Bone marrow (tissue), 2 donors: ENCODE measurements around the gene ASB12.
"Not testable (repeated sequence)": the region's sequence is repeated elsewhere in the genome, so short reads cannot be mapped to it uniquely, and the experiment has no call there.

Experiments used
- DNase-seq, 2 donors: peaks; one replicate each; lab custom pipeline; 2025; lab: John Stamatoyannopoulos, UW

The ASB12 gene

DNA sequence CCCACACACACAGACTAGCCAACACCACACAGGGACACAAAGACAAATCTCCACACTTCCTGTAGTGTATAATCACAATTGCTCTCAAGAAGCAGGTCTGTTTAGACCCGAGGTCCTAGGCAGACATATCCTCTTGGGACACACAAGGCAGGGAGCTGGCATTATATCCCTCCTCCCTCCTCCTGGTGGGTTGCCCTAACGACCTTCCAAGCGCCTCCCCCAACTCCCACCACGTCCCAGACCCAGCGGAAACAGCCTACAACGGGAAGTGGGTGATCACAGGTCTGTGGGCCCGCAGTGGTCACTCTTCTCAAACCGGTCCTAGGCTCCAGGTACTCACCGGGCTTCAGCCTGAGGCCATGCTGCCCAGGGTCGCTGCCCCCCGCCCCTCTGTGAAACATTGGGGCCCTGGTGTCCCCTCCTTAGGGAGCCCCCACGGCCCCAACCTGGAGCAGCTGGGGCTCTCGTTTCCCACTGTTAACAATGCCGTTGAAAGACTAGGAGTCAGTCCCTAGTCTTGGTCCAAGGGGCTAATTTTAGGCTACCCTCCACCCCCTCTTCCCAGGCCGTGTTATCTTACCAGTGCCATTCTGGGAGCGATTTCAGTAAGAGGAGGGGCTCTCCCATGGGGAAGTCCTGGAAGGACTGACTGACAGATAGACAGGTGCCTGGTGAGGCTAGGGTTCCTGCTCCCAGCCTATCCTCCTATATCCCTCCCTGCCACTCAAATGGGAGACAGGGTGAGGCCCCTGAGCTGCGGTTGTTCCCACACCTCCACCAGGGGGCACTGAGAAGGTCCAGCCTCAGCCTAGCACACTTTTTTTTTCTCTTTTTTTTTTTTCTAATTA is at the start of gene ASB12:
Gene ASB12 (minus strand): TSS at position 485 of the 848 bp plus-strand sequence. CDS start 4,957 bp downstream, outside the sequence.
- no peak for DNase-seq

GRCh38 chrX:64265265-64265664 is 34.9 kb upstream of the ASB12 start:
- DNase-seq: no peak

GRCh38 chrX:64229154-64229553 is 1.3 kb downstream of the ASB12 start:
- no peak for DNase-seq

- no peak for DNase-seq
Measured at GRCh38 chrX:64218023-64218422, 12.4 kb downstream of the ASB12 start.

DNA sequence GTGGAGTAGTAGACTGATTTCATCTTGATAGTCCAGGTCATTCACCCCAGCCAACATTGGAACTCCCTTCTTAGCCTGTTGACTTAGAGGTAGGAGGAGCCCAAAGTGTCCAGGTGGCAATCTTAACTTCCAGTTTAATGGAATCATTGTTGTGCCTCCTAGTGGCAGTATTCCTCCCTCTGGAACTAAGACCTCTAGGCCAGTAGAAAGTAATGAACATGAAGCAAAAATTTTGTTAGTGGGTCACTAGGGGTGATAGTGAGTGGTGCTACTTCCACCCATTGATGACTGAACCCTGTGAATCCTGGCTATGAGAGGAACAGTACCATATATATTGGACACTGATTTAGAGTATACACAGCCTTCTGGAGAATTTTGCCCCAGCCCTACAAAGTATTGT is 16.4 kb downstream of the ASB12 start:
- not testable (repeated sequence) for DNase-seq

- no peak for DNase-seq
Measured at GRCh38 chrX:64206556-64207162, 23.7 kb downstream of the ASB12 start.

- DNase-seq: peak; percentile 51 to 77
Measured at GRCh38 chrX:64205735-64206501, 24.5 kb downstream of the ASB12 start.

DNA sequence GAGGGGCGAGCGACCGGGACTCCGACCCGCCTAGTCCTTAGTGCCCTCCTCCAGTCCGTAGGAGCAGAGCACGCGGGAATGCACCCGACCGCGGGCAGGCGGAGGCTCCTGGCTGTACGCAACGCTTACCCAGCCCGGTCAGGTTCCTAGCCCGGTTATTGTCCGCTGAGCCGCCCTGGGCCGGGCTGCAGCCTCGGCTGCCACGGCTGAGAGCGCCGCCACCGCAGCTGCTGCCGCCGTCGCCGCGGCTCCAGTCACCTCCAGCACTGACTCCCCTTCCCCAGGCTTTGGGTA is 25.0 kb downstream of the ASB12 start, which contains the start of gene AMER1:
Gene AMER1 (minus strand): TSS at position 268 of the 294 bp plus-strand sequence. CDS start 12,422 bp downstream, outside the sequence.
- DNase-seq: no peak

DNA sequence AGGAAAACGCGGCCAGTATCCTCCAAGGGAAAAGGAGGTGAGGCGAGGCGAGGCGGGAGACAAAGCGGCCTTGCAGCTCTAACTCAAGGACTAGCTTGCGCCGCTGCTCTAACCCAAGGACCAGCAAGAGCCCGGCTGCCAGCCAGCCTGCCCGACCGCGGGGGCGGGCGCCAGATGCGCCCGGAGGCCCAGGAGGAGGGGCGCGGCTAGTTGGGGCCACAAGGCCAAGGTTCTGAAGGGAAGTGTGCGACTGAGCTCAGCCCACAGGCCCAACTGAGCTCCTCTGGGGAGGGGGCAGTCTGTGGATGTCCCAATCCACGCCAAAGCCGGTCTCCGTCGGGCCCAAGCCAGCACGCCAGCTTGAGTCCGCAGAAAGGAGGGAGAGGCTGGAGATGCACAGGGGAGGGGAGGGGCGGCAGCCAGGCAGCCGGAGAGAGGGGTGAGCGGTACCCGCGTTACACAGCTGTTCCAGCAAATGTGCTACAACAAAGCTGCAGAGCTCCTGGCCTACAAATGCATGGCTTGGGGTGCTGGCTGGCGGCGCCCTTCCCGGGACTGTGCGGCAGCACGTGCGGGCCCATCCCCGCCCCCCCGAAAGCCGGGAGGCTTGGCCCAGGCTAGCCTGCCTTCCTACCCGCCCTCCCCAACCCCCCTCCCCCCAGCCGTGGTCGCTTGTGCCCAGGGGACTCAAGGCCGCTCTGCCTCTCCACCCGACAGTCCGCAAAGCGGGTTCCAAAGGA is 25.5 kb downstream of the ASB12 start:
- DNase-seq: peak in 1 of 2 donors; percentile 19

DNA sequence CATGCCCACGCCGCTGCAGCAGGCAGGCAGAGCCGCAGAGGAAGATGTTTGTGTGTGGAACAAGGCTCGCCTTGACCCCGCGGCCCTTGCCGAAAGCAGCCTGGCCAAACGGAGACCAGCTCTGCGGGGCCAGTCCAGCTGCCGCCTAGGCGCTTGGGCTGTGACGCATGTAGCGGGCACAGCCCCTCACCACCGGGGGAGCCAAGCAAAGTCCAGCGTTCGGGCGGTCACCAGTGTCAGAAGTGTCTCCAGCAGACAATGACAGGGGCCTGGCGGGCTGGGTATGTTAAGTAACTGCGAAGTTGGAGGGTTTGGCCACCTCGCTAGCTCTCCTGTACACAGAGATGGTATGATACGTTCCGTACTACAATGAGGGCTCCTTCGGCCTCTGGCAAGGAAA is 26.2 kb downstream of the ASB12 start:
- DNase-seq: no peak

DNA sequence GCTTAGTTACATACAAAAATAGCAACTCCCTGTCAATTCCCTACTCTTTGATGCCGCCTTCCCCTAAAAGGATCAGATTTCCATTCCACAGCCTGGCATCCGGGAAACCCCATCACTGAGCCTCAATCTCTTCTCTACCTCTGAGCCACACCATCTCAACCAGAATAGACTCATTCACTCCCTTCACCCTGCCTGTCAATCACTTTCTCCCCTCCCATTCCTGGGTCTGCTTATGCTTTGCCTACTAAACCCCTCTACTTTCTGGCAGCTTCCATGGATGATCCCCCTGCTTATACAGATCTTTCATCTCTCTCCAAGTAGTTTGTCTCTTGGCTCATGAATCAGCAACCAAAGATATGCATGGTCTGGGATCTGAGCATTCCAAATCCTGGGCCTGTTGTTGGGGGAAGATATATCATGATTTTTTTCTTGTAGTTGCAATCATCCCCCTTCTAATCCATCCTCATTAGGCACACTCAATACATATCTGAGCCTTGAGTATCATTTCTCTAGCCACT is 27.5 kb downstream of the ASB12 start:
- no peak for DNase-seq

- DNase-seq: no peak
Measured at GRCh38 chrX:64198036-64198435, 32.4 kb downstream of the ASB12 start.

DNA sequence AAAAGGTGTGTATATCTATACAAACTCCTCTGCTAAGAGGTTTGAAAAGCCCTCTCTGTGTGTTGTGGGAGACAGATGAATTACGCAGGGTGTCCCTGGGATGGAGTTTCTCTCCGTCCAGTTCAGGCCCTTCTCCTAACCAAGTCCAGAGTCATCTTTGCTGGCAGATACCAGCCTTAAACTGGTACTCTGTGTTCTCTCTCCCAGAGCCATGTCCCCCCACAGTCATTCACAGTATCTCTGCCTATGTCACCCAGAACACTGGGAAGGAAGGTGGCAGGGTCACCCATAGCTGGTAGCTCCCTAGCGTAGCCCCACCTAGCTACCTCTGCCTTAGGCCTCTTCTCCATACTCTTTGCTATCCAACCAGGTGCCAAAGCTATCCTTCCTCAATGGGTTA is 33.8 kb downstream of the ASB12 start:
- DNase-seq: no peak

GRCh38 chrX:64195862-64196261 is 34.5 kb downstream of the ASB12 start:
- no peak for DNase-seq

DNA sequence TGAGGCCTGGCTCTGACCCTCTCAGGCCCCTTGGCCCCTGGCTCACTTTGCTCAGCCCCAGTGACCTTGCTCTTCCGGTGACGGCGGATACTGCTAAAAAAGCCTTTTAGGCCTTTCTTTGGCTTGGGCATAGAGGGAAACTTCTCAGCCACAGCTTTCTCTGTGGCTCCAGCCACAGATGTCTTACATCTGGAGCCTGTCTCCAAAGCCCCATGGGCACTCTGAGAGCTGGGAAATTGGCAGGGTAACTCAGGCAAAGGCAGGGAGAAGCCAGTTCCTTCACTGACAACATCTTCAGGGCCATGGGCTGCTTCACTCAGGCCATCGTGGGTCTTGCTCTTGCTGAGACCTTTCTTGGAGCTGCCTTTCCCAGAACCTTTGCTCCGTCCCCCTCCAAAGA is 37.7 kb downstream of the ASB12 start:
- DNase-seq: no peak

DNA sequence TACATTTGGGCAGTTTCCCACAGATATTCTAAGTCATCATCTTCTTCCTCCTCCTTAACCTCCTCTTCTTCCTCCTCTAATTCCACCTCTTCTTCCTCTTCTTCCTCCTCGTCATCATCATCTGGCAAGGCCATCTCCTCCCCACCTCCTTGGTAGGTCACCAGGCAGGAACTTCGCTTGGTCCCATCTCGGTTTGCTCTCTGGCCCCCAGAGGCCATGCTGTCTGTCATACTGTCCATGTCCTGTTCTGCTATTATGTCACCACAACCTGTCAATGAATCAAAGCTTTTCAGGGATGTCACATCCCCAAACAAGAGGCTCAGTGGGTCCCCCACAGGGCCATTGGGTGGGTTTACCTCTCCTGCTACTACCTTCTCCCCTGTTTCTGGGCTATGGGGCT is 38.4 kb downstream of the ASB12 start:
- DNase-seq: no peak

- no peak for DNase-seq
Measured at GRCh38 chrX:64191281-64192010, 39.0 kb downstream of the ASB12 start.

GRCh38 chrX:64190136-64190740 is 40.2 kb downstream of the ASB12 start:
- DNase-seq: no peak

GRCh38 chrX:64188901-64189300 is 41.5 kb downstream of the ASB12 start:
- DNase-seq: no peak

DNA sequence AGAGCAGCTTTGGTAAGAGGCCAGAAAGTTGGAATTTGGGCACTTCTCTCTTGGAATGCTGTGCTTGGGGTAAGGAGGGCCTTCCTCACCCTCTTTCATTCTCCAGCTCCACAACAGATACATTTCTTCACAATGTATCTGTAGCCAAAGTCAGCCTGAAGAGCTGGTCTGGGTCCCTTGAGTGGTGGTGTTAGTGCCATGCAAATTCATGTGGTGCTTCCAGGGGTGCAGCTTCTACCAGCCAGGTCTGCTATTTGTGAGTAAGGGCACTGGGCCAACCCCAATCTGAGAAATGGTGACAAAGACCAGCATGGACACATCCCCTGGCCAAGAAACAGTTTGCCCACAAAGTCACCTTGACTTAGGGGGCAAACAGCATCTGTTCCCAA is 42.7 kb downstream of the ASB12 start:
- no peak for DNase-seq
